Caco-2 (cell line): ENCODE results near the gene VOPP1. TPM values are rescaled to one million over a fixed set of nuclear protein-coding genes. Genes with fewer than 3 reads are reported as not detected.

Source experiments
- BruUV-seq: library from RNA; stranded (reverse); fragments of 400-500 nt; replicated peaks from 2 replicates; lab custom pipeline; 2021; lab: Mats Ljungman, UMichigan
- CTCF ChIA-PET: fragments of 300-600 bp; sonication (Branson Sonifier 250); formaldehyde crosslinking; loops from one replicate; lab custom pipeline; 2022; ENCODE audit warnings: antibody characterized with exemption; lab: Charles Lee
- POLR2A ChIA-PET: fragments of 300-600 bp; sonication (Branson Sonifier 250); formaldehyde crosslinking; loops from one replicate; lab custom pipeline; 2022; ENCODE audit warnings: antibody characterized with exemption; lab: Charles Lee
- DNase-seq, 2 experiments: peaks; one replicate each; pipeline versions ENCODE4 v3.0.0 to v3.0.0-alpha.2; 2020 to 2022
- H3K27me3 ChIP-seq: replicated peaks from 2 replicates; pipeline ENCODE4 v1.6.0; 2011; ENCODE audit warnings: low read length; ENCODE audit not compliant: control insufficient read depth, insufficient read depth
- H3K36me3 ChIP-seq: 2 replicates; pipeline ENCODE4 v1.5.1; 2011; ENCODE audit warnings: low read length; ENCODE audit not compliant: control insufficient read depth, insufficient read depth
- H3K4me1 ChIP-seq: fragments of 250-450 bp; sonication (Bioruptor Pico); 2 replicates; pipeline ENCODE4 v1.5.1; 2020; ENCODE audit warnings: mild to moderate bottlenecking
- H3K4me3 ChIP-seq: 2 replicates; pipeline ENCODE4 v1.5.1; 2011; ENCODE audit warnings: low read depth, mild to moderate bottlenecking, control low read depth, low read length
- H3K9me3 ChIP-seq: fragments of 250-450 bp; sonication (Bioruptor Pico); 2 replicates; pipeline ENCODE4 v1.5.1; 2020; ENCODE audit warnings: mild to moderate bottlenecking, moderate library complexity
- H3K27ac Mint-ChIP-seq: one replicate; pipeline ENCODE4 v1.8.0; 2022; ENCODE audit warnings: mixed read lengths; ENCODE audit not compliant: unreplicated experiment
- H3K27me3 Mint-ChIP-seq: one replicate; pipeline ENCODE4 v1.8.0; 2022; ENCODE audit warnings: mixed read lengths; ENCODE audit not compliant: insufficient read depth, unreplicated experiment
- H3K36me3 Mint-ChIP-seq: one replicate; pipeline ENCODE4 v1.8.0; 2022; ENCODE audit warnings: mild to moderate bottlenecking, mixed read lengths; ENCODE audit not compliant: insufficient read depth, unreplicated experiment
- H3K4me1 Mint-ChIP-seq: one replicate; pipeline ENCODE4 v1.8.0; 2022; ENCODE audit warnings: low read depth, mixed read lengths; ENCODE audit not compliant: unreplicated experiment
- H3K4me3 Mint-ChIP-seq: one replicate; pipeline ENCODE4 v1.8.0; 2022; ENCODE audit warnings: mild to moderate bottlenecking, moderate library complexity, mixed read lengths; ENCODE audit not compliant: unreplicated experiment
- H3K9me3 Mint-ChIP-seq: one replicate; pipeline ENCODE4 v1.8.0; 2022; ENCODE audit warnings: mixed read lengths; ENCODE audit not compliant: unreplicated experiment
- intact Hi-C: fragments of 100-400 bp; cut with micrococcal nuclease; formaldehyde crosslinking; loops from one replicate; pipeline ENCODE4 v1.10.0; 2022; ENCODE audit not compliant: unreplicated experiment
- total RNA-seq: library from RNA; stranded (reverse); gene quantifications from 2 replicates; pipeline ENCODE4 v1.2.3, GENCODE V29; 2022
- TF ChIP-seq, protein P1 (sequence below), 2 experiments: fragments of 200-600 bp in 1 of 2; IDR thresholded peaks; 1 replicate in 1 of 2; 2 replicates in 1 of 2; pipeline versions ENCODE4 v1.5.1 to v1.8.0; 2011 to 2022; ENCODE audit warnings: antibody characterized with exemption in 1 of 2, control low read depth in 1 of 2, inconsistent platforms in 1 of 2, low read depth in 1 of 2, low read length in 1 of 2, mild to moderate bottlenecking in 1 of 2, moderate library complexity in 1 of 2; ENCODE audit not compliant: insufficient read depth in 1 of 2, severe bottlenecking in 1 of 2, unreplicated experiment in 1 of 2

Gene VOPP1
- total RNA-seq, 1 experiment from 2014 or later: 46.8 TPM

DNA sequence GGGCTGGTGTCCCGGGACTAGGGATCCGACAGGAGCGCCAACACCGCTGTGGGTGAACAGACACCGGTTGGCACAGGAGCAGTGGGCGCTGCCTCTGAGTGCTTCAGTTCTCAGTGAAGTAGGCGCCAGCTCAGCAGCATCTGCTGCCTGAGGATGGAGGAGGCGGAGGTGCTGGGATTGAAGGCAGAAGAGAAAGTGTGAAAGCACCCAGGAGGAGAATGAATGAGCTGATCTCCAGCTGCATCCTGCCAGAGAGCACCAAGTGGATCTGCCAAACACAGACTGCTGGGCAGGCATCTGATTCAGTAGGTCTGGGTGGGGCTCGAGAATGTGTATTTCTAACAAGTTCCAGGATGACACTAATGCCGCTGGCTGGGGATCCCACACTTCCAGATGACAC is 132.7 kb downstream of the VOPP1 start:
- no TSS peak for BruUV-seq
- Mint-ChIP-seq H3K27ac (no peak overlapping the region), H3K36me3 (no peaks in the 10 kb centered on the region), H3K4me1 (no peaks in the 10 kb centered on the region), H3K4me3 (no peak overlapping the region), H3K27me3 (no peaks in the 10 kb centered on the region), H3K9me3 (no peaks in the 10 kb centered on the region)
- no peaks in the 10 kb centered on the region for H3K27me3 ChIP-seq
- no peak for DNase-seq
- ChIA-PET POLR2A (no interaction called here), CTCF (no interaction called here)
- intact Hi-C loops: loop anchor here (10.0 kb wide), 1 partner anchor 75 kb away; no protein-coding TSS in a partner anchor
- no peaks in the 10 kb centered on the region for H3K36me3 ChIP-seq
- no peak overlapping the region for H3K4me3 ChIP-seq
- TF ChIP-seq, protein P1, sequence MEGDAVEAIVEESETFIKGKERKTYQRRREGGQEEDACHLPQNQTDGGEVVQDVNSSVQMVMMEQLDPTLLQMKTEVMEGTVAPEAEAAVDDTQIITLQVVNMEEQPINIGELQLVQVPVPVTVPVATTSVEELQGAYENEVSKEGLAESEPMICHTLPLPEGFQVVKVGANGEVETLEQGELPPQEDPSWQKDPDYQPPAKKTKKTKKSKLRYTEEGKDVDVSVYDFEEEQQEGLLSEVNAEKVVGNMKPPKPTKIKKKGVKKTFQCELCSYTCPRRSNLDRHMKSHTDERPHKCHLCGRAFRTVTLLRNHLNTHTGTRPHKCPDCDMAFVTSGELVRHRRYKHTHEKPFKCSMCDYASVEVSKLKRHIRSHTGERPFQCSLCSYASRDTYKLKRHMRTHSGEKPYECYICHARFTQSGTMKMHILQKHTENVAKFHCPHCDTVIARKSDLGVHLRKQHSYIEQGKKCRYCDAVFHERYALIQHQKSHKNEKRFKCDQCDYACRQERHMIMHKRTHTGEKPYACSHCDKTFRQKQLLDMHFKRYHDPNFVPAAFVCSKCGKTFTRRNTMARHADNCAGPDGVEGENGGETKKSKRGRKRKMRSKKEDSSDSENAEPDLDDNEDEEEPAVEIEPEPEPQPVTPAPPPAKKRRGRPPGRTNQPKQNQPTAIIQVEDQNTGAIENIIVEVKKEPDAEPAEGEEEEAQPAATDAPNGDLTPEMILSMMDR (IDR thresholded peaks at IDR 0.05; ENCODE audit: insufficient read depth in 1 of 2, low read depth in 1 of 2, low read length in 1 of 2, severe bottlenecking in 1 of 2, unreplicated experiment in 1 of 2): no peak
- H3K9me3 ChIP-seq: no peaks in the 10 kb centered on the region
- H3K4me1 ChIP-seq: no peaks in the 10 kb centered on the region

DNA sequence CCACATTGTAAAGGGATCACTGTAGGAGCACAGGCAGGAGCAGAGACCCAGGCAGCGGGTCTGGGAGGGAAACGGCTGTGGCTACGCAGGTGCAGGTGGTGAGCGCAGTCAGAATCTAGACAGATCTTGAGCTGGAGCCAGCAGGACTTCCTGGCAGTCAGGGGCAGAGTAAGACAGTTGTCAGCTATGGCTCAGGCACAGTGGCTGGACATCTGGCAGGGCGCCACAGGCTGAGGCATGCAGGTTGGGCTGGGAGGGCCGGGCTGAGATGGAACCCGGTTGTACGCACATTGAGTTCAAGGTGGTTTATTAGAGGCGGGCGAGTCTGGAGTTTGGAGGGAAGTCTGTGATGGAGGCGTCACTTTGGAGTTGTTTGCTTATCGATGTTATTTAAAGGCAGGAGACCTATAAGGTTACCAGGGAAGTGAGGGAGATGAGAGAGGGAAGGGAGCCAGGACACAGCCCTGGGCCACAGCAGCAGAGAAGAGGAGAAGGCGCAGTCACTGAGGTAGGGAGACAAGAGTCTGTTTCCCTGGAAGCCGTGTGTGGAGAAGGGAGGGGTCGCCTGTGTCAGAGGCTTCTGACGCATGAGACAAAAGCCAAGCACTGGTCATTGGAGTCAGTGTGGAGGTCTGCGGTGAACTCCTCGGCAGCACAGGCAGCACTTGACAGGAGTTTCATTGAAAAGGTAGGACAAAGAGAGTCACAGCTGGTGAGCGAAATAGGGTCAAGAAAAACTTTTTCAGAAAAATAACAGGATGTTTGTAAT is 133.4 kb downstream of the VOPP1 start:
- POLR2A ChIA-PET: no interaction called here
- intact Hi-C loops: loop anchor here (10.0 kb wide), 1 partner anchor 76 kb away; no protein-coding TSS in a partner anchor

DNA sequence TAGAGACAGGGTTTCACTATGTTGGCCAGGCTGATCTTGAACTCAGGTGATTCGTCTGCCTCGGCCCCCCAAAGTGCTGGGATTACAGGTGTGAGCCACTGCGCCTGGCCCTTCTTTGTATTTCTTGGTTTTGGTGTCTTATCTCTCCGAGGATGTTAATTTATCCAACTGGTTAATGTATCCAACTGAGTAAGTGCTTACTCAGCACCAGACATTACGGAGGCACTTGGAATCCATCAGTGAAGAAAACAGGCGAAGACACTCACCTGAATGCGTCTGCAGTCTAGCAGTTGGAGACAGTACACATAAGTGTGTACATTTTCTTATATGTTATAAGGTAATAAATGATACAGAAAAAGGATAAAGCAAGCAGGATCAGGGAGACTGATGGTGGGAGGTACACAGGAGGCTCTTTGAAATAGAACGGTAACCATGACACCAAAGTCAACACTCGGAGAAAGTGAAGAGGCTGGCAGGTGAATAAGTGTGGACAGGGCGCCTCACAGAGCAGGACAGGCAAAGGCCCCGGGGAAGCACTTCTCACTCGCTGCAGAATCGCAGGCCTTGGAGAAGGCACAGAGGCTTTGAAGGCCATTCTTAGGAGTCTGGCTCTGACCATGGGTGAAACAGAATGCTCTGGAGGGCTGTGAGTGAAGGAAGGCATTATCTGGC is 134.1 kb downstream of the VOPP1 start:
- BruUV-seq: no TSS peak
- Histone ChIP-seq H3K4me1 (no peaks in the 10 kb centered on the region), H3K36me3 (no peaks in the 10 kb centered on the region), H3K9me3 (no peaks in the 10 kb centered on the region), H3K27me3 (no peaks in the 10 kb centered on the region), H3K4me3 (no peak overlapping the region)
- H3K9me3 Mint-ChIP-seq: no peaks in the 10 kb centered on the region
- TF ChIP-seq, protein P1 (IDR thresholded peaks at IDR 0.05; ENCODE audit: insufficient read depth in 1 of 2, low read depth in 1 of 2, low read length in 1 of 2, severe bottlenecking in 1 of 2, unreplicated experiment in 1 of 2): no peak
- no peaks in the 10 kb centered on the region for H3K36me3 Mint-ChIP-seq
- ChIA-PET POLR2A (no interaction called here), CTCF (no interaction called here)
- H3K4me1 Mint-ChIP-seq: no peaks in the 10 kb centered on the region
- intact Hi-C loops: loop anchor here (10.0 kb wide), 1 partner anchor 77 kb away; no protein-coding TSS in a partner anchor
- no peak overlapping the region for H3K27ac Mint-ChIP-seq
- no peak overlapping the region for H3K4me3 Mint-ChIP-seq
- DNase-seq: no peak
- H3K27me3 Mint-ChIP-seq: no peaks in the 10 kb centered on the region

More for the DNA sequence above, 133.4 kb downstream of the VOPP1 start:
- Mint-ChIP-seq H3K4me3 (no peak overlapping the region), H3K27ac (no peak overlapping the region), H3K9me3 (no peaks in the 10 kb centered on the region), H3K4me1 (no peaks in the 10 kb centered on the region), H3K36me3 (no peaks in the 10 kb centered on the region), H3K27me3 (no peaks in the 10 kb centered on the region)
- CTCF ChIA-PET: no interaction called here
- Histone ChIP-seq H3K4me1 (no peaks in the 10 kb centered on the region), H3K4me3 (no peak overlapping the region), H3K27me3 (no peaks in the 10 kb centered on the region), H3K9me3 (no peaks in the 10 kb centered on the region), H3K36me3 (no peaks in the 10 kb centered on the region)
- no TSS peak for BruUV-seq
- no peak for DNase-seq
- TF ChIP-seq, protein P1 (IDR thresholded peaks at IDR 0.05; ENCODE audit: insufficient read depth in 1 of 2, low read depth in 1 of 2, low read length in 1 of 2, severe bottlenecking in 1 of 2, unreplicated experiment in 1 of 2): no peak
